Esophagus muscularis mucosa (tissue), 4 donors: ENCODE results near the gene ADA. TPM values are rescaled to one million over a fixed set of nuclear protein-coding genes. Genes with fewer than 3 reads are reported as not detected.

ENCODE experiments used
- DNase-seq: peaks from one replicate; pipeline ENCODE4 v3.0.0-alpha.2; 2017; ENCODE audit errors: extremely low spot score
- H3K27ac ChIP-seq, 4 donors: fragments of 200-600 bp; sonication (generic); replicated peaks in 1 of 4; 1 replicate in 3 of 4; 2 replicates in 1 of 4; pipeline ENCODE4 v1.5.1; 2016 to 2019; ENCODE audit warnings: mild to moderate bottlenecking in 1 of 4
- H3K27me3 ChIP-seq, 4 donors: fragments of 200-600 bp; sonication (generic); one replicate each; pipeline versions ENCODE4 v1.5.1 to v1.6.0; 2016 to 2019
- H3K36me3 ChIP-seq, 4 donors: fragments of 200-600 bp; sonication (generic); one replicate each; pipeline ENCODE4 v1.5.1; 2016 to 2019
- H3K4me1 ChIP-seq, 4 donors: fragments of 200-600 bp; sonication (generic); one replicate each; pipeline ENCODE4 v1.5.1; 2016 to 2019
- H3K4me3 ChIP-seq, 4 donors: fragments of 200-600 bp; sonication (generic); 1 replicate in 2 of 4; 2 replicates in 2 of 4; pipeline ENCODE4 v1.5.1; 2016 to 2019; ENCODE audit warnings: mild to moderate bottlenecking in 4 of 4, moderate library complexity in 1 of 4
- H3K9me3 ChIP-seq, 4 donors: fragments of 200-600 bp; sonication (generic); 1 replicate in 3 of 4; 2 replicates in 1 of 4; pipeline ENCODE4 v1.5.1; 2016 to 2019
- EP300 ChIP-seq: sonication (generic); formaldehyde crosslinking; IDR thresholded peaks from one replicate; pipeline ENCODE4 v1.6.1; 2017; ENCODE audit warnings: antibody characterized with exemption
- POLR2A ChIP-seq: fragments of 450-650 bp; IDR thresholded peaks from one replicate; pipeline ENCODE4 v1.6.1; 2017; ENCODE audit warnings: antibody characterized with exemption, moderate library complexity, mild to moderate bottlenecking, low read depth
- POLR2AphosphoS5 ChIP-seq, 2 donors: sonication (generic); formaldehyde crosslinking; IDR thresholded peaks; one replicate each; pipeline ENCODE4 v1.6.1; 2017; ENCODE audit warnings: antibody characterized with exemption in 2 of 2
- WGBS: methylation state at CpG from one replicate; pipeline ENCODE4 v1.1.5; 2018; 5-methylcytosine and 5-hydroxymethylcytosine counted together
- intact Hi-C: fragments of 100-400 bp; cut with DNase I; formaldehyde crosslinking; loops from one replicate; pipeline ENCODE4 v1.15.1; 2023
- total RNA-seq, 4 donors: library from RNA; depleted of rRNA; stranded (reverse); fragments of >200 nt; gene quantifications; one replicate each; pipeline versions ENCODE4 v1.1.0 to v1.2.1, GENCODE V29; 2016
- TF ChIP-seq, protein P1 (sequence below), 3 experiments: fragments of 200-600 bp in 2 of 3; fragments of 450-650 bp in 1 of 3; sonication (generic) in 2 of 3; IDR thresholded peaks; one replicate each; pipeline ENCODE4 v1.5.1; 2017 to 2019; ENCODE audit warnings: antibody characterized with exemption in 3 of 3, mild to moderate bottlenecking in 2 of 3, moderate library complexity in 1 of 3

ADA gene
- total RNA-seq, 4 donors from 2014 or later, result 9.6 to 18.4 (median 13.4) TPM

DNA sequence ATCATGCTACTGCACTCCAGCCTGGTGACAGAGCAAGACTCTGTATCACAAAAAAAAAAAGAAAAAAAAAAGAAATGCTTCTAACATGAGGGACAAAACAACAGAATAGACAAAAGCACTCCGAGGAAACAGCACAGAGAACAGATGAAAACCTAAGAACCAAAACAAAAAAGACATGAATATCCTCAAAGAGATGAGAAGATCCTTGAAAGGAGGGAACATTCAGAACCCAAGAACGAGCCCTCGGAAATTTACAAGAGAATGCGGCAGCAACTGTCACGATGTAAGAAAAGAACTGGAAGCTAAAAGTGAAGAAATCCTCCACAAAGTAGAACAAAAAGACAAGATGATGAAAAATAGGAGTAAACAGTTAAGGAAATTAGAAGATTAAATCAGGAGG, 21.2 kb downstream of the ADA start:
- H3K9me3 ChIP-seq, result no peaks in the 10 kb centered on the region
- peaks cover 6 to 62% (median 15%) of the 10 kb centered on the region in 4 donors for H3K36me3 ChIP-seq
- no peak overlapping the region for H3K27ac ChIP-seq
- no peak overlapping the region for H3K4me3 ChIP-seq
- intact Hi-C loops, result no loop called here
- 93% methylated on average over 5 of the region's 5 CpGs for WGBS
- DNase-seq, result no peak
- peaks cover 16 to 36% (median 26%) of the 10 kb centered on the region in 4 donors for H3K4me1 ChIP-seq
- TF ChIP-seq POLR2AphosphoS5 (IDR thresholded peaks at IDR 0.05), result no peak
- TF ChIP-seq, protein P1, sequence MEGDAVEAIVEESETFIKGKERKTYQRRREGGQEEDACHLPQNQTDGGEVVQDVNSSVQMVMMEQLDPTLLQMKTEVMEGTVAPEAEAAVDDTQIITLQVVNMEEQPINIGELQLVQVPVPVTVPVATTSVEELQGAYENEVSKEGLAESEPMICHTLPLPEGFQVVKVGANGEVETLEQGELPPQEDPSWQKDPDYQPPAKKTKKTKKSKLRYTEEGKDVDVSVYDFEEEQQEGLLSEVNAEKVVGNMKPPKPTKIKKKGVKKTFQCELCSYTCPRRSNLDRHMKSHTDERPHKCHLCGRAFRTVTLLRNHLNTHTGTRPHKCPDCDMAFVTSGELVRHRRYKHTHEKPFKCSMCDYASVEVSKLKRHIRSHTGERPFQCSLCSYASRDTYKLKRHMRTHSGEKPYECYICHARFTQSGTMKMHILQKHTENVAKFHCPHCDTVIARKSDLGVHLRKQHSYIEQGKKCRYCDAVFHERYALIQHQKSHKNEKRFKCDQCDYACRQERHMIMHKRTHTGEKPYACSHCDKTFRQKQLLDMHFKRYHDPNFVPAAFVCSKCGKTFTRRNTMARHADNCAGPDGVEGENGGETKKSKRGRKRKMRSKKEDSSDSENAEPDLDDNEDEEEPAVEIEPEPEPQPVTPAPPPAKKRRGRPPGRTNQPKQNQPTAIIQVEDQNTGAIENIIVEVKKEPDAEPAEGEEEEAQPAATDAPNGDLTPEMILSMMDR (IDR thresholded peaks at IDR 0.05), result no peak
- TF ChIP-seq EP300, result no peak
- TF ChIP-seq POLR2A, result no peak
- no peaks in the 10 kb centered on the region for H3K27me3 ChIP-seq

DNA sequence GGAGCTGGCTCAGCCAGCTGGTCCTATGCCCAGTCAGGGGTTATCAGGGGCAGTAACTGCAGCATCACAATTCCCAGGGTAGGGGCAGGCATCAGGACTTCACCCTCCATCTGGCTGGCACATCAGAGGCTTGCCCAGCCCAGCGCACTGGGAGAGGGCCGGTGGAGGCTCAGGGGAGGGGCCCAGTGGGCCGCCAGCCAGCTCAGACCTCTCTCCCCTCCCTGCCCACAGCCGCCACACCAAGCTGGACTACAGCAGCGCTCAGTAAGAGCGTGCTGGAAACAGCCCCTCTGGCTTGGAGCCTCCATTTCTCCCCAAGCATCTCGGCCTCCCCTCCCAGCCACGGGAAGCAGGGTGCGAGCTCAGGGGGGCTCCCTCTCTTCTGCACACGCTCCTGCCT, 22.0 kb downstream of the ADA start:
- Histone ChIP-seq H3K9me3 (no peaks in the 10 kb centered on the region), H3K4me3 (no peak overlapping the region), H3K36me3 (peaks cover 3 to 63% (median 9%) of the 10 kb centered on the region in 4 donors), H3K27ac (no peak overlapping the region), H3K27me3 (no peaks in the 10 kb centered on the region), H3K4me1 (peaks cover 16 to 29% (median 26%) of the 10 kb centered on the region in 4 donors)
- intact Hi-C loops, result no loop called here
- WGBS, result 79% methylated on average over 3 of the region's 10 CpGs
- TF ChIP-seq POLR2AphosphoS5 (IDR thresholded peaks at IDR 0.05), result no peak
- TF ChIP-seq, protein P1 (IDR thresholded peaks at IDR 0.05), result no peak
- TF ChIP-seq POLR2A, result no peak
- no peak for TF ChIP-seq EP300
- no peak for DNase-seq

GRCh38 chr20:44629017-44629385, 22.5 kb downstream of the ADA start:
- 91% methylated on average over 9 of the region's 9 CpGs for WGBS
- Histone ChIP-seq H3K36me3 (peaks cover 0 to 63% (median 8%) of the 10 kb centered on the region in 4 donors), H3K4me3 (no peak overlapping the region), H3K27me3 (no peaks in the 10 kb centered on the region), H3K4me1 (peaks cover 13 to 24% (median 23%) of the 10 kb centered on the region in 4 donors), H3K27ac (no peak overlapping the region), H3K9me3 (no peaks in the 10 kb centered on the region)
- no peak for TF ChIP-seq POLR2AphosphoS5 (IDR thresholded peaks at IDR 0.05)
- no peak for DNase-seq
- intact Hi-C loops, result no loop called here

DNA sequence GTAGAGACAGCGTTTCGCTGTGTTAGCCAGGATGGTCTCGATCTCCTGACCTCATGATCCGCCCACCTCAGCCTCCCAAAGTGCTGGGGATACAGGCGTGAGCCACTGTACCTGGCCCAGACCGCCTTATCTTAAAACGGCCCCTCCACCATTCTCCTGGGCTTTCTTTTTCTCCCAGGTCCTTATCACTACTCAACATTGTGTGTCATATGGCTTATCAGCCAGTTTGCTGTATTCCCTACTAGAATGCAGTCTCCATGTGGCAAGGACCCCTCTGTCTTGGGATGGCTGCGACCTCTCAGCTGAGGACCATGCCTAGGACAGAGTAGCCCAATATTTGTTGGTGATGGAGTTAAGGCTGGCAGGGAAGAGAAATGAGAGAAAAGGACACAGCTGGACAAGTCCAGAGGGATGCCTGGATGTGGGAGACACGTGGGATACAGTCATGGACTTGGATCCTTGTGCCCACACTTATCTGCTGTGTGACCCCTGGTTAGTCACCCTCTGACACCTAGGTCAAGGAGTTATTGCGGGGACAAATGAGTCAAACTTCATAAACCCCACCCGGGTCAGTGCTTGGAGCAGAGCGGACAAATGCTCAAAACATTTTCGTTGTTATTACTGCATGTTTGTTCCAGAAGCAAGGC, 24.0 kb downstream of the ADA start:
- DNase-seq, result no peak
- whole genome bisulfite sequencing, result 92% methylated on average over 10 of the region's 13 CpGs
- H3K36me3 ChIP-seq, result peaks cover 0 to 65% (median 15%) of the 10 kb centered on the region in 4 donors
- peaks cover under 1 to 9% (median 8%) of the 10 kb centered on the region in 4 donors for H3K4me1 ChIP-seq
- intact Hi-C loops, result no loop called here
- H3K27me3 ChIP-seq, result no peaks in the 10 kb centered on the region
- H3K27ac ChIP-seq, result no peak overlapping the region
- no peak overlapping the region for H3K4me3 ChIP-seq
- H3K9me3 ChIP-seq, result peaks cover 0 to 6% (median 0%) of the 10 kb centered on the region in 4 donors
- TF ChIP-seq POLR2AphosphoS5 (IDR thresholded peaks at IDR 0.05) (no peak), EP300 (no peak), POLR2A (no peak)
- TF ChIP-seq, protein P1 (IDR thresholded peaks at IDR 0.05), result no peak

DNA sequence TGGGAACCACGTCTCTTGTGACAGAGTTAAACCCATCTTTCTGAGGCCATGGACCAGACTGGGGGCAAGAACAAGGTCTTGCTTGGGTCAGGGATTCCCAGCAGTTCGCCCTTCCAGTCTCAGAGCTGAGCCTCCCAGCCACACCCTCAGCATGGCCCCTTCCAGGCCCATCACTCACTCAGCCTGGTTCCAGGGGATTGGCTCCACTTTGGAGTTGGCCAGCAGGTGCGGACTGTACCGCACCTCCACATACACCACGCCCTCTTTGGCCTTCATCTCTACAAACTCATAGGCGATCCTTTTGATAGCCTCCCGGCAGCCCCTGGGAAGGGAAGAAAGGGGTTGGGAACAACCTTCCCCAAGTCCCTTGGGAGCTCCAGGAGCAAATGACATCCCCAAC, 25.2 kb downstream of the ADA start:
- intact Hi-C loops, result no loop called here

More for the DNA sequence above, 25.2 kb downstream of the ADA start:
- Histone ChIP-seq H3K36me3 (peaks cover 0 to 77% (median 24%) of the 10 kb centered on the region in 4 donors), H3K27ac (no peak overlapping the region), H3K4me1 (no peaks in the 10 kb centered on the region), H3K4me3 (no peak overlapping the region), H3K9me3 (peaks cover 0 to 6% (median 0%) of the 10 kb centered on the region in 4 donors), H3K27me3 (no peaks in the 10 kb centered on the region)
- DNase-seq, result no peak
- no peak for TF ChIP-seq POLR2A
- no peak for TF ChIP-seq EP300
- no peak for TF ChIP-seq POLR2AphosphoS5 (IDR thresholded peaks at IDR 0.05)
- TF ChIP-seq, protein P1 (IDR thresholded peaks at IDR 0.05), result no peak
- WGBS, result 92% methylated on average over 7 of the region's 7 CpGs
